Adipocyte (in vitro differentiated cells): Measurements from ENCODE around the gene OR13D1.

Source experiments
- DNase-seq: peaks from one replicate; pipeline ENCODE4 v3.0.0-alpha.2; 2015; ENCODE audit warnings: low read depth
- H3K27me3 ChIP-seq: replicated peaks from 2 replicates; pipeline ENCODE4 v1.7.0; 2013; ENCODE audit warnings: mild to moderate bottlenecking, low read length, moderate library complexity; ENCODE audit not compliant: control insufficient read depth, insufficient read depth
- H3K36me3 ChIP-seq: 2 replicates; pipeline ENCODE4 v1.7.0; 2013; ENCODE audit warnings: low read length, mild to moderate bottlenecking, moderate library complexity; ENCODE audit not compliant: control insufficient read depth, insufficient read depth, severe bottlenecking
- H3K4me1 ChIP-seq: 2 replicates; pipeline ENCODE4 v1.7.0; 2013; ENCODE audit warnings: mild to moderate bottlenecking, low read length, moderate library complexity; ENCODE audit not compliant: control insufficient read depth, insufficient read depth
- H3K4me3 ChIP-seq: 2 replicates; pipeline ENCODE4 v1.7.0; 2013; ENCODE audit warnings: mild to moderate bottlenecking, low read length, moderate library complexity
- H3K9ac ChIP-seq: 2 replicates; pipeline ENCODE4 v1.7.0; 2013; ENCODE audit warnings: mild to moderate bottlenecking, low read length, moderate library complexity
- H3K9me3 ChIP-seq: 2 replicates; pipeline ENCODE4 v1.7.0; 2013; ENCODE audit warnings: mild to moderate bottlenecking, low read length, moderate library complexity; ENCODE audit not compliant: control insufficient read depth

OR13D1 gene

DNA sequence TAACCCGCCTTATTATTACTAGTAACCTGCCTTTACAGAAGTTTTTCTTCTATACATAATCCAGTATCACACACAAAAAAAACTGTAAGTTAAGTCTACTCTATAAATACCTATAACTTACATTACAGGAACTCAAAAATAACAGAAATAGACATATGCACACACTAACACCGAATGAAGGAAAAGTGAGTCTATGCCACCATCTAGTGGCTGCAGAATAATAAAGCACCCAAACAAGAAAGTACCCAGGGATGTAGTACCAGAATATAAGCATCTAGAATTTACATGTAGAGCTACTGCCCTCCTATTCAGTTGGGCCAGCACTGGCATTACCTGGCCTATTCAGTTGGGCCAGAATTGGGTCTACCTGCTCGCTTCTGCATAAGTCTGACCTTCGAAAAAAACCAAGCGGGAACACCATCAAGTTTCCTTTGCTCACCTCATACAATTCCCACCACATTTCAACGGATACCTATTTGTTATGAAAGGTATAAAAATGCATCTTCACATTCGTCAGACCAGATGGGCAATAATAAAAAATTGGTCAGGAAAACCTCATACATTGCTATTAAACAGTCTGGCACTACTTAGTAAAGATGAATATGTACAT lies 49.2 kb downstream of the OR13D1 start:
- H3K36me3 ChIP-seq, result no peaks in the 10 kb centered on the region
- peaks cover 10% of the 10 kb centered on the region for H3K4me1 ChIP-seq
- no peak overlapping the region for H3K9ac ChIP-seq
- H3K4me3 ChIP-seq, result no peak overlapping the region
- peak; percentile 83 for DNase-seq
- no peaks in the 10 kb centered on the region for H3K9me3 ChIP-seq
- no peaks in the 10 kb centered on the region for H3K27me3 ChIP-seq
